Activated T-cell treated with anti-CD3 and anti-CD28 coated beads, Interleukin-2, amount 50 U/mL, for 4 hours (primary cell): Measurements from ENCODE around the gene DAPK2. TPM values are rescaled to one million over a fixed set of nuclear protein-coding genes. Genes with fewer than 3 reads are reported as not detected.

Experiments
- ATAC-seq, 2 donors: fragments of 200-7000 bp; cut with Tn5 transposase; one replicate each; pipeline ENCODE4 v1.10.0; 2021
- DNase-seq: peaks from one replicate; pipeline ENCODE4 v3.0.0-alpha.2; 2020
- H3K27me3 Mint-ChIP-seq: one replicate; pipeline ENCODE4 v1.8.0; 2021; ENCODE audit warnings: low read depth, mixed read lengths
- H3K36me3 Mint-ChIP-seq: one replicate; pipeline ENCODE4 v1.8.0; 2022; ENCODE audit warnings: mixed read lengths; ENCODE audit not compliant: insufficient read depth
- H3K4me1 Mint-ChIP-seq: one replicate; pipeline ENCODE4 v1.8.0; 2021; ENCODE audit warnings: low read depth, mixed read lengths
- H3K4me3 Mint-ChIP-seq: one replicate; pipeline ENCODE4 v1.8.0; 2021; ENCODE audit warnings: mild to moderate bottlenecking, moderate library complexity, mixed read lengths
- H3K9me3 Mint-ChIP-seq: one replicate; pipeline ENCODE4 v1.8.0; 2021; ENCODE audit warnings: mixed read lengths
- total RNA-seq, 3 donors: library from RNA; stranded (reverse); gene quantifications; one replicate each; pipeline ENCODE4 v1.2.1, GENCODE V29; 2021

The DAPK2 gene
- total RNA-seq, 3 donors from 2014 or later = 0.40 to 1.1 (median 0.71) TPM

DNA sequence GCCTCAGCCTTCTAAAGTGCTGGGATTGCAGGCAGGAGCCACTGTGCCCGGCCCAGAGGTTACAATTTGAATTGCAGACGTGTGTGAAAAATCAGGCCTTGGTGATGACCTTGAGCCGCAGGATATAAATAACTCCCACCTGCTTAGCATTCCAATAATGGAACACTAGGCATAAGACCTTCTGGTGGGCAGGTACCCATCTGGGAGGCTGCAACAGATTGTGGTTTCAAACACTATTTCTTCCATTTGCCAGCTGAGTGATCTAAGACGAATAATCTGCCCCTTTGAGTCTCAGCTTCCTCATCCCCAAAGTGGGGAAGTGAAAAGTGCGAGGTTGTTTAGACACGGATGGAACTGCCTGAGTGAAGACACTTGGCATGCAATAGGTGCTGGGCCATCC lies 164.9 kb downstream of the DAPK2 start:
- ATAC-seq (no peak), DNase-seq (no peak)
- Mint-ChIP-seq H3K27me3 (no peaks in the 10 kb centered on the region), H3K9me3 (no peaks in the 10 kb centered on the region), H3K36me3 (no peaks in the 10 kb centered on the region), H3K4me3 (no peak overlapping the region), H3K4me1 (peaks cover 2% of the 10 kb centered on the region)

DNA sequence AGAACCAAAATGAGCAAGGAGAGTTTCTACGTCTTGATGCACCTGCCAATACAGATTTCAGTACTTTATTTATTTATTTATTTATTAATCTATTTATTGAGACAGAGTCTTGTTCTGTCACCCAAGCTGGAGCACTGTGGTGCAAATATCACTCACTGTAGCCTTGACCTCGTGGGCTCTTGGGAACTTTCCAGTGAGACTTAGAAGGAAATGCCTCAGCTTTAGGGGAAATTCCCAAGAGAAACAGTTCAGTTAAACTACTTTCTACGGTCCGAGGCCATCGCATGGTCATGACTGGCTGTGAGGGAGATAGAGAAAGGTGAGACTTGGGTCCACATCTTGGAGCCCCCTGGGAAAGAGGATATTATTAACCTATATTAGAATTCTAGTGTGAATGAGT lies 165.5 kb downstream of the DAPK2 start:
- ATAC-seq = no peak
- Mint-ChIP-seq H3K9me3 (no peaks in the 10 kb centered on the region), H3K36me3 (no peaks in the 10 kb centered on the region), H3K4me1 (peaks cover 2% of the 10 kb centered on the region), H3K27me3 (no peaks in the 10 kb centered on the region), H3K4me3 (no peak overlapping the region)
- DNase-seq = no peak

DNA sequence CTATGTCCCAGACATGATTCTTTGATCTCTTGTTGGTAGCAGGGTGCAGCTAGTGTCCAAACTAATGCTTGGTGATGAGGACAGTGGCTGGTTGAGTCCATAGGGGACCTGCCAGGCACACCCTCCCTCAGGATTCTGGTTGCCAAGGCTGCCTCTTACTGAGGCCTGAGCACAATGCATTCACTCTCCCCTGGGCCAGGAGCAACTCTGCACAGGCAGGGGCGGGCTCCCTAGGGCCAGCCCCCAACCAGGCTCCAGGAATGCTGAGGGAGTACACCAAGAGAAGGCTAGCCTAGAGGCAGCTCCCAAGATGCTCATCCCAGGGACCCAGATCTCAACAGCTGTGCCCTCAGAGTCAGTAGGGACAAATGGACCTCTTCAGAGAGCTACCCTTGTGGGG lies 166.3 kb downstream of the DAPK2 start:
- no peaks in the 10 kb centered on the region for H3K9me3 Mint-ChIP-seq
- ATAC-seq = no peak
- DNase-seq = no peak
- H3K4me1 Mint-ChIP-seq = peaks cover 2% of the 10 kb centered on the region
- no peaks in the 10 kb centered on the region for H3K36me3 Mint-ChIP-seq
- no peak overlapping the region for H3K4me3 Mint-ChIP-seq
- no peaks in the 10 kb centered on the region for H3K27me3 Mint-ChIP-seq

DNA sequence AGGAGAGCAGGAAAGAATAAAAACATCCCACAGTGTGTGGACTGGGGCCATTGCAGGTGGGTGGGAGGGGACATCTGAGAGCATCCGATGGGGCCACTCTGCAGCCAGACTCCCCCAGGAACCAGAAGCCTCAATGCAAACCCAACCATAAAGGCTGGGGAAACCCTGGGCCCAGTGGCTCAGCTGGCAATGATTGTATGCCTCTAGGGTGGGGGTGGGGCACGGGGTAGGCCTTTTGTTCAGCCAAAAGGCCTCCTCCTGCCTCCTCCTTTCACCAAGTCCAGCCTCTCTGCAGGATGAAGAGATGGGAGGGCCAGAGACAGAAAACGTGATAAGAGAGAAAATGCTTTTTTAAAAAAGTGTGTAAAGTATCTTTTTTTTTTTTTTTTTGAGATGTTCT lies 167.1 kb downstream of the DAPK2 start:
- ATAC-seq (no peak), DNase-seq (no peak)
- Mint-ChIP-seq H3K9me3 (no peaks in the 10 kb centered on the region), H3K4me3 (no peak overlapping the region), H3K27me3 (no peaks in the 10 kb centered on the region), H3K36me3 (no peaks in the 10 kb centered on the region), H3K4me1 (peaks cover 2% of the 10 kb centered on the region)

DNA sequence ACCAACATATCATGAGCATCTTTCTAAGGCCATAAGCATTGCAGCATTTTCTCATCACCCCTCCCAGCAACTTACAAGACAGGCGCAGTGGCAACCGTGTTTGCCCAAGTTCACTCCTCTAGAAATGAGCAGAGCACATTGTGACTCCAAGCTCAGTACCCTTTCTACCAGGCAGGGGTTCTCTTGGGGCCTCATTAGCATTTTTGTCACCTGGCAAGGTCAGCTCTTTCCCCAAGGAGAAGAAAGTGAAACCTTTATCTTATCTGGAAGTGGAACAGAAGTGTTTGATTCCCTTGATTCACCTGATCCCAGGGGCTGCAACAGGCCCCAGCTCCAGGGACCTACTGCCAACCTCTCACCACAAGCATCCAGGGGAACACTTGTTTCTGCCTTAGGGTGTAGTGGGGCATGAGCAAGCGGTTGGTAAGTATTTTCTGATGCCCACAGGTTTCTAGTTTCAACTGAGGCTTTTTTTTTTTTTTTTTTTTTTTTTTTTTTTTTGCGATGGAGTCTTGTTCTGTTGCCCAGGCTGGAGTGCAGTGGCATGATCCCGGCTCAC lies 168.5 kb downstream of the DAPK2 start:
- DNase-seq (no peak), ATAC-seq (no peak)
- Mint-ChIP-seq H3K36me3 (no peaks in the 10 kb centered on the region), H3K4me1 (peaks cover 2% of the 10 kb centered on the region), H3K27me3 (no peaks in the 10 kb centered on the region), H3K4me3 (no peak overlapping the region), H3K9me3 (no peaks in the 10 kb centered on the region)

DNA sequence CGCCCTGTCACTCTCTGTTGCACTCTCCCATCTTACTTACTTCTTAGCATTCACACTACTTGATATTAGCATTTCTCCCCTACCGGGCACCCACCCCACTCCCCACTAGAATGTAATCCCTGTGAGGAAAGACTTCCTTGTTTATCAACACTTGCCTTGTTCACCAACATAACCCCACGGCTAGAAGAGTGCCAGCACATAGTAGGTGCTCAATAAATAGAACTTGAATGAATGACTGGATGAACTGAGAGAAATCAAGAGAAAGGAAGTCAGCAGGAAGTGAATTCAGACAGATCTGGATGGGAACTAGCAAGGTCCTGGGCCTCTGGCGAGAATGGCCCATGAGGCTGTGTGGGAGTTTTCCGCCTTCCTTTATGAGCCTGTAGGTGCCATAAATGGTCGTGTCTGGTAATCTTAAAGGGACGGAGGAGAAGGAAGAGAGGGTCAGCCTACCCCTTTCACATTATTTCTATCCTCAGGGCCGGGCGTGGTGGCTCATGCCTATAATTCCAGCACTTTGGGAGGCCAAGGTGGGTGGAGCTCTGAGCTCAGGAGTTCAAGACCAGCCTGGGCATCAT lies 170.1 kb downstream of the DAPK2 start:
- DNase-seq (no peak), ATAC-seq (no peak)
- no peaks in the 10 kb centered on the region for H3K27me3 Mint-ChIP-seq
- H3K4me1 Mint-ChIP-seq = peaks cover 2% of the 10 kb centered on the region
- H3K36me3 Mint-ChIP-seq = no peaks in the 10 kb centered on the region
- H3K9me3 Mint-ChIP-seq = no peaks in the 10 kb centered on the region
- H3K4me3 Mint-ChIP-seq = no peak overlapping the region

DNA sequence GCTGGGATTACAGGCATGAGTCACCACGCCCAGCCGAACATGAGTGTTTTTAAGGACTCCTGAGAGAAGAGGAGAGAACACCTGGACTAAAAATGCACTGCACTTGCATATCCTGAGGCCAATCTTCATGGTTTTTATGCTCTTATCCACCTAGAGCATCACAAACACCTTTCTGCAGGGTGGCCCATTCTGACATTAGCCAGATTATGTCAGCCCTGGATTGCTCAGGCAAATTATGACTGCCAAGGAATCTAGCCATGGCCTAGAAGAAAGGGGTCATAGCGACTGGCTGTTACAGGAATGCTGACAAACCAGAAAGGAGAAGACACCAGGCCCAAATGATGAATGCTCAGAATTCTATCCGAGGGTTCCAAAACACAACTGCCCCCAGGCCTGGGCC lies 171.7 kb downstream of the DAPK2 start:
- ATAC-seq (no peak), DNase-seq (no peak)
- Mint-ChIP-seq H3K27me3 (no peaks in the 10 kb centered on the region), H3K9me3 (no peaks in the 10 kb centered on the region), H3K4me1 (peaks cover 17% of the 10 kb centered on the region), H3K4me3 (no peak overlapping the region), H3K36me3 (no peaks in the 10 kb centered on the region)

DNA sequence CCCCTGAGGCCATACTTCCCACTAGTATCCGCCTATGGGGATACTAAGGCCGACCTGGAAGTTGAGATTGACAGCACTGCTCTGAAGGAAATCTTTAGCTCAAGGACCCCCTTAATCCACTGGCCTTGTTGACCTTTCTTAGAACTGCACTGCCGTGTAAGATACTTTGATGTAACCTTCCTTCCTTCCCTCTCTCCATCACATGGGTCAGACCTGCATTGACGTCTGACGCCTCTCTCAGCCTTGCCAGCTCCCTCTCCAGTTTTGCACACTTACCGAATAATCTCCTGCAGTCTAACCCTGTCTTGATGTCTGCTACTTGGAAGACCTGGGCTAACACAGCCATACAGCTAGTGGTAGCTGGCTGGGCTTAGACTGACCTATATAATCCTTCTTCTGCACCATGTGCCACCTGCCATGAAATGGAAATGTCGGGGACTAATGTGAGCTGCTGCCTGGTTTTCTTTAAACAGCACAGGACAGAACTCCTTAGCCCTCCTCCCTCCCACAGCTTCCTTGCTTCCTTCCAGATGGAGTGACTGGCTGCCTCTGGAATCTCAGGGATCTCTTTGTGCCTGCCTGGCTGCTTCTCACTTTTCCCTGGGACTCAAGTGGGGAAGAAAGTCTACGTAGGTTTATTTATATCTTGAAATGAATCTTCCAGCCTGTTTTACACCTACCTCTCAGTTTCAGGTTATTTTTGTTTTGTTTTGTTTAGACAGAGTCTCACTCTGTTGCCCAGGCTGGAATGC lies 173.3 kb downstream of the DAPK2 start:
- no peaks in the 10 kb centered on the region for H3K27me3 Mint-ChIP-seq
- no peak for ATAC-seq
- no peaks in the 10 kb centered on the region for H3K9me3 Mint-ChIP-seq
- H3K4me1 Mint-ChIP-seq = peaks cover 16% of the 10 kb centered on the region
- H3K36me3 Mint-ChIP-seq = no peaks in the 10 kb centered on the region
- no peak for DNase-seq
- no peak overlapping the region for H3K4me3 Mint-ChIP-seq

DNA sequence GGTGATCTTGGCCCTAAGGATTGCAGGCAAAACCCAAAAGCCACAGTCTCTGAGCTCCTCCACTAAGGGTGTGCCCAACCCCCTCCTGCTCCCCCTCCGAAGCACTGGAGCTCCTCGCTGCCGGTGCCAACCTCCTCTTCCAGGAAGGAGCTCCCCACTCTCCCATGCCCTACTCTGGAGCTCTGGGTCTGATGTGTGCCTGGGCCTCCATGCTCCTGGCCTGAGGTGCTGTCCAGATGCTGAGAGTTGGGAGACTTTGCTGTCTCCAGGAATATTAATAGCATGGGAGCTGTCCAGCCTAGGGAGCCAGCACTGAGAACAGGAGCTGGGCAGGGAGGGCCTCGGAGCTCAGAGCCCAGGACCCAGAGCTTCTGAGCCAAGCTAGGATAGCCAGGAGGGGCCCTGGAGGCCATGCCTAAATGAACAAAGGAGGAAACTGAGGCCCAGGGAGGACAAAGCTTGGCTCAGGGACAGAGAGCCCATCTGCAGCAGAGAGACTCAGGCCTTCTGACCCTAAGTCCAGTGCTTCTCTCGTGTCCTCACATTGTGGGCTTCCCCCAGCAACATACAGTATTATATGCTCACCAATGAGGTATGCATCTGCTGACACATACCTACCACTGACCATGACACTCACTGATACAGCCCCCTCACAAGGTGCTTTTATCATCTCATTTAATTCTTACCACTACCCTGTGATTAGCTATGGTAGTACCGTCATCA lies 175.6 kb downstream of the DAPK2 start:
- Mint-ChIP-seq H3K4me3 (no peak overlapping the region), H3K36me3 (no peaks in the 10 kb centered on the region), H3K9me3 (no peaks in the 10 kb centered on the region), H3K27me3 (no peaks in the 10 kb centered on the region), H3K4me1 (peaks cover 16% of the 10 kb centered on the region)
- ATAC-seq (peak in 1 of 2 donors; percentile 17), DNase-seq (no peak)

DNA sequence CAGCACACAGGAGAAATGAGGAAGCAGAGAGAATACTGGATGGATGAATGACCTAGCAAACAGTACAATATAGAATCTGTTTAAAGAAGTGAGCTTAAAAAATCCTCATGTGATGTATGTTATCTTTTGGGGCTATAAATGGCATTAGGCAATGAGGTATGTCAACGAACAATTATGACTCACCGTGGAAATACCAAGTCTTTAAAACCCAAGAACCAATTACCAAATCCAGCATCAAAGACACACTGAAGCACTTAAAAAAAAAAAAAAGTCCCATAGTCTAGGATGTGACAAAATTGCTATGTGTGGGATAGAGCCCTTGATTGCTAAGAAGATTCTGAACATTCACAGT lies 176.3 kb downstream of the DAPK2 start:
- Mint-ChIP-seq H3K4me1 (peaks cover 16% of the 10 kb centered on the region), H3K9me3 (no peaks in the 10 kb centered on the region), H3K27me3 (no peaks in the 10 kb centered on the region), H3K4me3 (no peak overlapping the region), H3K36me3 (no peaks in the 10 kb centered on the region)
- peak; percentile 86 to 89 for ATAC-seq
- DNase-seq = no peak

DNA sequence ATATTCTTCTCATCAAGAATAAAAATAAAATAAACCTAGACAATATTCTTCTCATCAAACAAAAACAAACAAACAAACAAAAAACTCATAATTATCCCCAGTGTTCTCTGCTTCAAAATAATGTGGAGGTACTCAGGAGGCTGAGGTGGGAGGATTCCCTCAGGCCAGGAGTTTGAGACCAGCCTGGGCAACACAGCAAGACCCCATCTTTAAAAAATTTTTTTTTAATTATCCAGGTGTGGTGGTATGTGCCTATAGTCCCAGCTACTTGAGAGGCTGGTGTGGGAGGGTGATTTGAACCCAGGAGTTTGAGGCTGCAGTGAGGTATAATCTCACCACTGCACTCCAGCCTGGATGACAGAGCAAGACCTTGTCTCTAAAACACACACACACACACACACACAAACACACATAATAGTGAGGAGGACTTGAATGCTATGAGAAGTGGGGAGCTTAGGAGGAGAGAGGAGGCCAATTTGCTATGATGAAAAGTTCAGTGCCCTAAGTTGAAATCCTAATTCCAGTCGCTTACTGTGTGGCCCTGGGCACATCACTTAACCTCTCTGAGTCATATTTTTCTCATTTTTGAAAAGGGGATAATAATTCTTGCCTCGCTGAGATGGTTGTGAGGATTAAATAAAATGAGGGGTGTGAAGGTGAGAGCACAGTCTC lies 176.8 kb downstream of the DAPK2 start:
- Mint-ChIP-seq H3K9me3 (no peaks in the 10 kb centered on the region), H3K36me3 (no peaks in the 10 kb centered on the region), H3K27me3 (no peaks in the 10 kb centered on the region), H3K4me1 (peaks cover 16% of the 10 kb centered on the region), H3K4me3 (no peak overlapping the region)
- DNase-seq = no peak
- peak; percentile 60 to 65 for ATAC-seq

DNA sequence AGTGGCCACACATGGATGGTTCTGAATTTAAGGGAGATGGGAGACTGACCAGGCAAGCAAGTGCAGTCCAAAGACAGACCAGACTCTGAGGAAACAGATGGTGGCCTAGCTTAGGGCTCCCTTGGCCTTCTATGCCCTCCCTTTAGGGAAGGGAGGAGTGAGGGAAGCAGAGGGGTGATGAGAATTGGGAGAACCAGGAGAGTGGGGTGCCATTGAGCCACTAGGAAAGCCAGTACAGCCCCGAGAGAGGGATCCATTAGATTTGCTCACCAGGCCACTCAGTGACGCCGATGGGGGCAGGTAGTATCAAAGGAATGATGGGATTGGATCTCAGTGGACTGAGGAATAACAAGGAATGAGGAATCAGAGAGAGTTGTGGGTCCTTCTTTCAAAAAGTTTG lies 182.1 kb downstream of the DAPK2 start:
- no peak overlapping the region for H3K4me3 Mint-ChIP-seq
- no peak for ATAC-seq
- no peaks in the 10 kb centered on the region for H3K36me3 Mint-ChIP-seq
- peaks cover 33% of the 10 kb centered on the region for H3K4me1 Mint-ChIP-seq
- H3K9me3 Mint-ChIP-seq = no peaks in the 10 kb centered on the region
- H3K27me3 Mint-ChIP-seq = no peaks in the 10 kb centered on the region
- no peak for DNase-seq

DNA sequence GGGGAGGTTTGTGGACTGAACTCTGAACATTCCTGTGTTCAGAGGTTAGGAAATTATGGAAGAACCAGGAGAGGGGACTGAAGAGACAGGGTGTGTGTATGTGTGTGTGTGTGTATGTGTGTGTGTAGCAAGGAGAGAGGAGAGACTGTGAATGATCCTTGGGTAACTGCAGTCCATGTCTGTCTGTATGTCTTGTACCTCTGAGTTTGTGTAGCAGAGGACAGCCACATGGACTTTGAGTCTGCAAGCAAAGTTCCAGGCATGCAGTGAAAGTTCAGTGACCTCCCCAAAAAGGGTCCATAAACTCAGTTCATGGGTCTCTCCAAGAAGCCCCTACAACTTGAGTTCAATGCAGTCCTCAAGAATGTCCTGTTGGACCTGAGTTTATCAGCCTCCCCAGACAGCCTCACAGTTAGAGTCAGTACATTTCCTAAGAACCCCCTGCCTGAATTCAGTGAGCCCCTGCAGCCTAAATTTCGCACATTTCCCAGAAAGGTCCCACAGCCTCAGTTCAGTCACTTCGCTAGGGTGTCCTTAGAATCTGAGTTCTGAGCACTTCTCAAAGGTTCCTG lies 184.3 kb downstream of the DAPK2 start:
- no peaks in the 10 kb centered on the region for H3K27me3 Mint-ChIP-seq
- ATAC-seq (no peak), DNase-seq (no peak)
- H3K4me3 Mint-ChIP-seq = no peak overlapping the region
- no peaks in the 10 kb centered on the region for H3K9me3 Mint-ChIP-seq
- H3K36me3 Mint-ChIP-seq = no peaks in the 10 kb centered on the region
- peaks cover 51% of the 10 kb centered on the region for H3K4me1 Mint-ChIP-seq

DNA sequence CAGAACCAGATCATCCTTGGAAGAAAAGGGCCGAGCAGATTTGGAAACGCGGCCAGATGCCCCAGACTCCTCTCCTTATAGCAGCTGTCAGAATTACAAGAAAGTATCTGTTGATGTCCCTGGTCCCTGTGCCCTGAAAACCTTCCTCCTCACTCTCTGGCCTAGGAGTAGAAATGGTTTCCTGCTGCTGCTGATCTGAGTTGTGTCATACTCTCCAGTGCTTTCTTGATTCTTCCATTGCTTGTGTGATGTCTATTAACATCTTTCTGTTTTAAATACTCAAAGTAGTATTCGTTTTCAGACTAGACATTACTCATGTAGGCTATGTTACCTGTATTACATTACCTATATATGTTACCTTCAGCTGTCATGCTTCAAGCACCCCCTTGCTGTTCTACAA lies 185.7 kb downstream of the DAPK2 start:
- H3K4me3 Mint-ChIP-seq = no peak overlapping the region
- H3K27me3 Mint-ChIP-seq = no peaks in the 10 kb centered on the region
- H3K4me1 Mint-ChIP-seq = peaks cover 58% of the 10 kb centered on the region
- peak; percentile 39 to 56 for ATAC-seq
- H3K36me3 Mint-ChIP-seq = no peaks in the 10 kb centered on the region
- H3K9me3 Mint-ChIP-seq = no peaks in the 10 kb centered on the region
- no peak for DNase-seq
